CD4-positive, alpha-beta T cell treated with Interferon alpha-2 for 1 hour (primary cell): ENCODE data around the gene RASGRP4.
"Not testable (repeated sequence)": the region's sequence is repeated elsewhere in the genome, so short reads cannot be mapped to it uniquely, and the experiment has no call there.

Source experiments
- DNase-seq, 2 donors: peaks; one replicate each; pipeline ENCODE4 v3.0.0-alpha.2; 2020 to 2022

The RASGRP4 gene

DNA sequence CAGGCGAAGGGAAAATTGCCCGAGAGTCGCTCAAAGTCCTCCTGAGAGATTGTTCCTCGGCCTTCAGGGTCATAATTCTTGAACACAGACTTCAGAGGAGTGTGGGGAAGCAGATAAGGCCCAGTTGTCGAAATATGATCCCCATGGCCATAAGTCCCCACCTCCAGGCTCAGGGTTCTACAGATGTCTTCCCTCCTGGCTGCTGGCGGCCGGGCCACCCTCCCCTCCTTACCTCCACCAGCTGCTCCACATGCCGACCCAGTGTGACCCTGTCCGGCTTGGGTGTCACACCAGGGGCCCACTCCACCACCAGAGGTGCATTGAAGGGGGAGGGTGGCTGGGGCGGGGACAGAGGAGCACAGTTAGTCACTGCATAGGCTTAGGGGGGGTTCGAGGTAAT is 13.1 kb downstream of the RASGRP4 start:
- DNase-seq: no peak

DNA sequence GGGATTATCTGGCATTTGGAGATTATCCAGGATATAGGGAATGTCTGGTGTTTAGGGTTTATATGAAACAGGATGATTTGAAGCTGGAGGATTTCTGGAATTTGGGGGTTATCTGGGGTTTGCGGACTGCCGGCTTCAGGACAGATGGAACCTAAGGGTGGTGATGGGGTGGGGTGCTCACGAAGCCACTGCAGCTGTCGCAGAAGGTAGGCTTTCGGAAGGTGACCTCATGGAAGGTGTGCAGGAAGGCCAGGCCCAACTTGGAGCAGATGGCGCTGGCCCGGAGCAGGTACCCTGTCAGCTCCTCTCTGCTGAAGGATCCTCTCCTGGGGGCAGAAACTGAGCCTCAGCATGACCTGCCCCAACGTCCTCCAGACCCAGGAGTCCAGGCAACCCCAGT is 13.5 kb downstream of the RASGRP4 start:
- no peak for DNase-seq

DNA sequence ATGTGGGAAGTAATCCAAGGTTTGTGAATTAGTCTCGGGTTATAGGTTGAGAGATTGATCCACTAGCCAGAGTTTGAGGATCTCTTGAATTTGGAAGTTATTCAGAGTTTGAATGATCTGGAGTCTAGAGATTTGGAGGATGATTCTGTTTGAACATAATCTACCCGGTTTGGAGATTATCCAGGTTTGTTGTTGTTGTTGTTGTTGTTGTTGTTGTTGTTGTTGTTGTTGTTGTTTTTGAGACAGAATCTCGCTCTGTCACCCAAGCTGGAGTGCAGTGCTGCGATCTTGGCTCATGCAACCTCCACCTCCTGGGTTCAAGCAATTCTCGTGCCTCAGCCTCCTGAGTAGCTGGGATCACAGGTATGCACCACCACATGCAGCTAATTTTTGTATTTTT is 14.1 kb downstream of the RASGRP4 start:
- DNase-seq: not testable (repeated sequence)

DNA sequence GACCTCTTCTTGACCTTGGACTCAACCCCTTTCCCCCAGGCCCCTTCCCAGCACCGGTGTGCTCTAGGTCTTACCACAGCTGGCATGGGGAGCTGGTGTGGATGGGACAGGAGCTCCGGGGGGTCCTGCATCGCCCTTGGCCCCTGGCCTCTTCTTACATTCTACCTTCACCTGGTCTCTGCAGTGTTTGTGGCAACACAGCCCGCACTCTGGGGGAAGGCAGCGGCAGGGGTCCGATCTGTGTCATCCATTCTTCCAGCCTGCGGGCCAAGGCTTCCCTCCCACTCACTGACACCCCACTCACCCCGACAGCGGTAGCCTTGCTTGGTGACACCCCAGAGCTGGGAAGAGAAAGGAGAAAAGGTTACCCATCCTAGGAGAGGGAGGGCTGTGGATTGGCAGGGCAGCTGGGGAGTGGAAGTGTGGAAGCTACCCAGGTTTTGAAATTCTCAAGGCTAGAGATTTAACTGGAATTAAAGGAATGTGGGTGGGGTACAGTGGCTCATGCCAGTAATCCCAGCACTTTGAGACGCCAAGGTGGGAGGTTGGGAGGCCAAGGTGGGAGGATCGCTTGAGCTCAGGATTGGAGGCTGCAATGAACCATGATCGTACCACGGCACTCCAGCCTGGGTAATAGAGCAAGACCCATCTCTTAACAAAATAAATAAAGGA is 14.8 kb downstream of the RASGRP4 start:
- no peak for DNase-seq

DNA sequence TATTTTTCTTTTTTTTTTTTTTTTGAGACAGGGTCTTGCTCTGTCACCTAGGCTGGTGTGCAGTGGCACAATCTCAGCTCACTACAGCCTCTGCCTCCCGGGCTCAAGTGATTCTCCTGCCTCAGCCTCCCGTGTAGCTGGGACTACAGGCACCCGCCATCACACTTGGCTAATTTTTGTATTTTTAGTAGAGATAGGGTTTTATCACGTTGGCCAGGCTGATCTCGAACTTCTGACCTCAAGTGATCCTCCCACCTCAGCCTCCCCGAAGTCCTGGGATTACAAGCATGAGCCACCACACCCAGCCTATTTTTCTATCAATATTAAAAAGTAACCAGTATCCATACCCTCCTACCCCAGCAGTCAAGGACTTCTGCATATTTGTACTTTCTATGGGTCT is 15.6 kb downstream of the RASGRP4 start:
- not testable (repeated sequence) for DNase-seq

DNA sequence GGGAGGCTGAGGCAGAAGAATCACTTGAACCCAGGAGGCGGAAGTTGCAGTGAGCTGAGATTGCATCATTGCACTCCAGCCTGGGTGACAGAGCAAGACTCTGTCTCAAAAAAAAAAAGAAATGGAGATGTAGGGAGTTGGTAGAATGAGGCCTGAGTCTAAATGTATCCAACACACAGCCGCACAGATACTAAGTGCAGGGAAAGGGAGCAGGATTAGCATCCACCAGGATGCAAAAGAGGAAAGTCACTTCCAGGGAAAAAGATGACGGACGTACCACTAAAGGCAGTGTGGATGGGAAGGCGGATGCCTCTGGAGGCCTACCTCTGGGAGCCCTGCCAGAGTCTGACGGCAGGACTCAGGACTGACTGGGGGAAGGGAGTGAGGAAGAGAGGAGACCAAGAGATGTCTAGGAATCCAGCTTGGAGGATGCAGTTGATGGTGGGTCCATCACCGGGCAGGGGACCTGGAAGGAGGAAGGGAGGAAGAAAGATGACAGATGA is 16.3 kb downstream of the RASGRP4 start:
- no peak for DNase-seq

DNA sequence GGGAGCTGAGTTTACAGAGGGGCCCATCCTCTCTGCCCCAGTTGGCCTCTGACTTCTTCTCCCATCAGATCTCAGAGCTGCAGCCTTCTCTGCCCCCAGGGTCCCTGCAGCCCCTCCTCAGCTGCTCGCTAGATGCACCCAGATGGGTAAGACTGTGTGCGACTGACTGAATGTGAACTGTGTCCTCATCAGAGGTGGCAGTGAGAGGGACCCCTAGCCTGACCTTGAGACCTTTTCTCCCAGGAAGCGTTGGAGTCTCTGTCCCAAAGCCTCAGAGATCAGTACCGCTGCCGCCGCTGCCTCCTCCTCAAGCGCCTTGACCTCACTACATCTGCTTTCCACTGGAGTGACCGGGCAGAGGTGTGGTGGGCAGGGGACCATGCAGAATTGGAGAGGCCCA is 20.7 kb downstream of the RASGRP4 start:
- DNase-seq: no peak

DNA sequence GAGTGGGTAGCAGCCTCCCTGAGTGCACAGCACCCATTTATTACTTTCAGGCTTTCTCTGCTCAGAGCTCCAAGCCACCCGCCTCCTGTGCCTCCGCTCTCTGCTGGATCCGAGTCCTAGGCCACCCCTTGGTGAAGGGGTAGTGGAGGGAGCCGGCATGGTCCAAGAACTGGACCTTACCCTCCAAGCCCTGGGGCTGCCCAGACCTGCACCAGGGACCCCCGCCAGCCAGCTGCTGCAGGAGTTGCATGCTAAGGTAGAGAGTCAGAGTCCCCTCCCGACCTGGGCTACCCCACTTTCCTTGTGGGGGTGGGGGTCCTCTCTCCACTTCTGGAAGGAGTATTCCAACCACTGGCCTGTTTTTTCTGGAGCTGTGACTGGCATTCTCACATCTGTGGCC is 21.2 kb downstream of the RASGRP4 start:
- no peak for DNase-seq

DNA sequence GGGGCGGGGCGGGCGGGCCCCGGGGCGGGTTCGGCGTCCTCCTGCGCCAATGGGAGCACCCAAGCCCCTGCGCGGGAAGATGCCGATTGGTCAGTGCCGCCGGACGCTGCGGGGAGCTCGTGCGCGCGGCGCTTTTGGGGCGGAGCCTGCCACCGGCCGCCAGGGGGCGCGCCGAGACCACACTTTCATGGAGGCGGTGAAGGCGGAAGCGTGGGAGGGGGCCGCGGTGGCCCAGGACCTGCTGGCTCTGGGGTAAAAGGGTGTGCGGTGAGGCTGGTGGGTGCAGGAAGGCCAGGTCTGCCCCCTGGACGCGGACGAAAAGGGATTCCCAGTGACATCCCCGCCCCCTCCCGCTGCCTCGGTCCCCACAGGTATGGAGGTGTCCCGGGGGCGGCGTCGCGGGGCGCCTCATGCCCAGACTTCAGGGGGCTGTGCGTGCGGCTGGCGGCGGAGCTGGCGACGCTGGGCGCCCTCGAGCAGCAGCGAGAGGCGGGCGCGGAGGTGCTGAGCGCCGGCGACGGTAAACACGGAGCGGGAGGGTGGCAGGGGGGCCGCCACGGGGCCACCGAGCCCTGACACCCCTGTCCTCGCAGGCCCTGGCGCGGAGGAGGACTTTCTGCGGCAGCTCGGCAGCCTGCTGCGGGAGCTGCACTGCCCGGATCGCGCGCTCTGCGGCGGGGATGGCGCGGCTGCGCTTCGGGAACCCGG is 22.9 kb downstream of the RASGRP4 start, which contains the start of gene FAM98C:
Gene FAM98C, plus strand, starts transcription at position 127 of the 708 bp plus-strand sequence. Its CDS starts 61 bp downstream, at position 188.
- DNase-seq: peak; percentile 98 to 99

DNA sequence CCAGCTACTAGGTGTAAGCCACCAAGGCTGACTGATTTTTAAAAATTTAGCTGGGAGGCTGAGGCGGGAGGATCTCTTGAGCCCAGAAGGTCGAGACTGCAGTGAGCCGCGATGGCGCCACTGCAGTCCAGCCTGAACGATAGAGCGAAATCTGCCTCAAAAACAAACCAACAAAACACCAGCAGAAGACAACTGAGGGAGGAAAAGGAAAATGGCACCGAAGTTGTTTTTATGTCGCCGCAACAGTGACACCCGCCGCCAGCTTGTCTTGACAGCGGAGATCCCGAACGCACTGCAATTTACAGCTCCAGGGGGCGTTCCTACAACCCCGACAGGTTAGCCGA is 23.4 kb downstream of the RASGRP4 start:
- DNase-seq: no peak

DNA sequence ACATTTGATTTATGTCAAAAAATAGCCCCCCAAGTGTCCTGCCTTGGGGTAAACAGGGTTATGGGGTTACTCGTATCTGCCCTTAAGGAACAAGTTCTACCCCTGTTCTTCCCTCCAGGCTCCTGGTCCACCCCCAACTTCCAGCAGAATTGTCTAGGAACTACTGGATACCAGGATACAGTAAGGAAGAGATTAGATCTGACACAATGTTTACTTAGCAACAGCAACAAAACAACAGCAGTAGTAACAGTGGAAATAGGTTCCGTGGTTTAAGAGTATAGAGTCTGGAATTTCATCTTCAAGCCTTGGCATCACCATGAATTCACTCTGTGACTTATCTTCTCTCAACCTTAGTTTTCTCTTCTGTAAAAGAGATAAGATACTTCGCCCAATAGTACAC is 24.9 kb downstream of the RASGRP4 start:
- DNase-seq: no peak

DNA sequence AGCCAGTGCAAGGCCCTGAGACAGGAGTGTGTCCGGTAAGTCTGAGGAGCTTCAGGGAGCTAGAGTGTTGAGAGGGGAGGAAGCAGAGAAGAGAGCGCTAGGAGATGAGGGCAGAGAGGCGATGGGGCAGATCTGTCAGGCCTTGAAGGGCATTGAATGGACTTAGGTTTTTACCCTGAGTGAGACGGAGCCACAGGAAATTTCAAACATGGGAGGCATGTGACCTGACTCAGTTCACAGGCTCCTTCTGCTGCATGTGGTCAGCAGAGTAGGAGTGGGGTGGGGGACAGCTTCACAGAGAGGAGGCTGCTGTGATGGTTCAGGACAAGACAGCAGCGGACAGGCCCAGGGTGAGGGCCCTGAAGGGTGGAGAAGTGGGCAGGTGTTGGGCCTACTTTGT is 25.7 kb downstream of the RASGRP4 start:
- DNase-seq: no peak

DNA sequence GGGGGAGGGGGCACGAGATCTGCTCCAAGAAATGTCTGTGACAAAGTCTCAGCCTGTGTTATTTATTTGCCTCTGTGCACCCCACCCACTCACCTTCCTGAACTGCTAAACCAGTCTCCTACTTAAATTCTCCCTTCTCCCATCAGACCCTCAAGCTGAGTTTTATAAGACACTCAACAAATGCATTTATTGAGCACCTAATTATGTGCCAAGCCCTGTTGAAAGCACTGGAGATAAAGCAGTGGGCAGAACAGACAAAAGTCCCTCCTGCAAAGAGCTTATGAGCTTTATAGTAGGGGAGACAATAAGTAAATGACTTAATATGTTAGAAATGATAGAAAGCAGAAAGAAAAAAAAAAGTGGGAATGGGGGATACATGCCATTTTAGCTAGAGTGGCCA is 26.5 kb downstream of the RASGRP4 start:
- DNase-seq: no peak

DNA sequence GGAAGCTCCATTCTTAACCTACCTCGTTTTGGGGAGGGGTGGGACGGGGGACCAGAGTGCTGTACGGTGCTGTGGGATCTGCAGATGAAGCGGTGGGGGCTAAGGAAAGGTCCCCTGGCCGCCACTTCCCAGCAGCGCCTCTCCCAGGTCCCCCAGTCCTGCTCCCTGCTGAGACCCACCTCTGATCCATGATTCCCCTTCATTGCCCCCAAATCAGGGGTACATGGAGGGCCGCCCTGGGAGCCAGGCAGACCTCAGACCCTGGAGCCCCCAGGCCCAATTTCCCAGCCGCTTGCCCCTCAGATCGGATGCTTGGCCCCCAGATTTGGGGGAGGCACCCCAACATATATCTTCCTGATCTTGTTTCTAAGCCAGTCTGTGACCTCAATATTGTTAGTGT is 26.9 kb downstream of the RASGRP4 start:
- DNase-seq: no peak

DNA sequence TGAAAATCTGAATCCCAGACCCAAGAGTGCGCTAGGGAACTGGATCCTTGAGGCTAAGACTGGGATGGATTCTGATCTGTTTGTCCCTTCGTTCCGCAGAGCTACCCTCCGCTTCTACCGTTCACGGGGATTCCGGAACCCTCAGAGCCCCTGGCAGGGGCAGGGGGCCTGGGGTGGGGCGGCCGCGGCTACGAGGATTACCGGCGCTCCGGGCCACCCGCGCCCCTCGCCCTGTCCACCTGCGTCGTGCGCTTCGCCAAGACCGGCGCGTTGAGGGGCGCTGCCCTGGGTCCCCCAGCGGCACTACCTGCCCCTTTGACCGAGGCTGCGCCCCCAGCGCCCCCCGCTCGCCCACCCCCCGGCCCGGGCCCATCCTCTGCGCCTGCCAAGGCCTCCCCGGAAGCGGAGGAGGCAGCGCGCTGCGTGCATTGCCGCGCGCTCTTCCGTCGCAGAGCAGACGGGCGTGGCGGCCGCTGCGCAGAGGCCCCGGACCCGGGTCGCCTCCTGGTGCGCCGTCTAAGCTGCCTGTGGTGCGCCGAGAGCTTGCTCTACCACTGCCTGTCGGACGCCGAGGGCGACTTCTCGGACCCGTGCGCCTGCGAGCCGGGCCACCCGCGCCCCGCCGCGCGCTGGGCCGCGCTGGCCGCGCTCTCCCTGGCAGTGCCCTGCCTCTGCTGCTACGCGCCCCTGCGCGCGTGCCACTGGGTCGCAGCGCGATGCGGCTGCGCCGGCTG is 30.5 kb downstream of the RASGRP4 start:
- peak; percentile 14 to 46 for DNase-seq

DNA sequence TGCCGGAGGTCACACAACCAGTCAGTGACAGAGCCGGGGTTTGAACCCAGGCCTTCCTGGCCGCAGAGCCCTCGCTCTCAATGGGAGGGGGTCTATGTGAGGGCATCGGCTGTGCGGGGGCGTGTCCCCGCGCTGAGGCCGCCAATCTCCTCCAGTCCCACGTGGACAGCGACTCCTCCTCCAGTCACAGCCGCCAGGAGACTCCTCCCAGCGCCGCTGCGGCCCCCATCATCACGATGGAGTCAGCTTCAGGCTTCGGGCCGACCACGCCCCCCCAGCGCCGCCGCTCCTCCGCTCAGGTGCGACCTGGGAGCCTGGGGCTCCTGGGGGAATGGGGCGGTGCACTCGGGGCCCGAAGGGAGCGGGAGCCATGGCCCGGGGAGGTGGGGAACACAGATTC is 31.5 kb downstream of the RASGRP4 start:
- DNase-seq: peak; percentile 74 to 79

DNA sequence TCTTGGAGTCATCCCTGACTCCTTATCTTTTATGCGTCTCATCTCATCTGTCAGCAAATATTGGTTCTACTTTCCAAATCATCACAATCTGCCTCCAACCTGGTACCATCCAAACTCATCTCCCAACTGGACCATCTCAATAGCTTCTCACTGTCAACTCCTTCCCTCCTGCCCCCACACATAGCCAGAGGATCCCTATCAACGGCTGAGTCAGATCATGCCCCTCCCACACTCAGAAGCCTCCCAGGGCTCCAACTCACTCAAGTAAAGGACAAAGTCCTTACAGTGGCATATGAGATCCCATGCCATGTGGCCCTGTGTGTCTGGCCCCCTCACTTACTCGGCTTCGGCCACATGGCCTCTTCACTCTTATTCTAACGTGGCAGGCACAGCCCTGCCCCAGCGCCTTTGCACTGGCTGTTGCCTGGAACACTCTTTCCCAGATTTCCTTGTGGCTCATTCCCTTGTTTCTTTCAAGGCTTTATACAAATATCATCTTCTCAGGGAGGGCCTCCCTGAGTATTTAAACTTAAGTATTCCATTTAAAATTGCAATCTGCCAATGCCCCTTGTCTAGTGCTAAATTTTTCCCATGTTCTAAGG is 33.2 kb downstream of the RASGRP4 start:
- DNase-seq: no peak

DNA sequence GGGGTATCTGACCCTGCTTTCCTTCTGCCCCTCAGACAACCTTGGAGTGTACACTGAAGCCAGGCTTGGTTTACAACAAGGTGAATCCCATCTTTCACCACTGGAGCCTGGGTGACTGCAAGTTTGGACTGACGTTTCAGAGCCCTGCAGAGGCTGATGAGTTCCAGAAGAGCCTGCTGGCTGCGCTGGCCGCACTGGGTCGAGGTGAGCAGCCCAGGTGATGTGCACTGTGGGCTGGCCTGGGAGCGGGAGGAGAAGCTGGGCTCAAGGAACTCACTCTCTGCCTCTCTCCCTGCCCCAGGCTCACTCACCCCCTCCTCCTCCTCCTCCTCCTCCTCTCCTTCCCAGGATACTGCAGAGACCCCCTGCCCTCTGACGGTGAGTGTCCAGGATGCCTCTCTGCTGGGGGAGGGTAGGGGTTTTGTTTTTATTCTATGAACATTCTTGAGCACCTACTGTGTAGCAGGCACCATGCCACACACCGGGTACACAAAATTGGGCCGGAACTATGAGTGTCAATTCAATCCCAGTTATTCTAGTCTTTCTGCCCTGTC is 34.0 kb downstream of the RASGRP4 start:
- no peak for DNase-seq

DNA sequence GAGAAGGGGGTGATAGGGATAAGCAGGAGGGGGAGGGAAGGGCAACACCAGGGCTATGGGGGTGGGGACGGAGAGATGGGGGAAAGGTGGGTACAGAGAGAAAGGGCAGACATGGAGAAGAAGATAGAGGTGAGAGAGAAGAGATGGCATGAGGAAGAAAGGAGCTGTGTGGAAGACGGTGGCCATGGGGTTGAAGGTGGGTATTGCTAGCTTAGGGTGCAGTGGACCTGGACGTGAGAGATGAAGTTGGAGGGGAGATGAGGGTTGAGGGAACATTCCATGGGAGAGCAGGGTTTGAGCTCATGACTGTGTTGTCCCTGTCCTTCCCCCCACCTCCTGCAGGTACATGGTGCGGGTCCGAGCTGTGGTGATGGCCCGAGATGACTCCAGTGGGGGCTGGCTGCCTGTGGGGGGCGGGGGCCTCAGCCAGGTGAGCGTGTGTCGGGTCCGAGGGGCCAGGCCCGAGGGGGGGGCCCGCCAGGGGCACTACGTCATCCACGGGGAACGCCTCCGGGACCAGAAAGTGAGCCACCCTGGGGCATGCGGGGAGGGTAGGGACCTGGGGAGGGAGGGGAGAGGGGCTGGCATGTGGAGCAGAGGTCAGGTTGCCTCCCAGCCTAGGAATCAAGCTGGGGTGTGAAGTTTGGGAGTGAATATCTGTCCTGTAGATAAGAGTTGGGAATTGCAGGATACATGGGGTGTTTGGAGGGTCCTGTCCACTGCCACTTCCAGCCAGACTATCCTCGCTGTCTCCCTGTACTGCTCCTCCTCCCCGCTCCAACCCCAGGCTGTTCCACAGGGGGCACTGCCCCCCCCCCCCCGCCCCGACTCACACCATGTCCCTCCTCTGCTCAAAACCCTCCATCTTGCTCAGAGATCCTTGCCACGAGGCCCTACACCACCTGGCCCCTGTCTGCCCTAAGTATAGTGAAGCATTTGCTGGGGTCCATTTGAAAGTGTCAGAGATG is 35.8 kb downstream of the RASGRP4 start:
- no peak for DNase-seq

DNA sequence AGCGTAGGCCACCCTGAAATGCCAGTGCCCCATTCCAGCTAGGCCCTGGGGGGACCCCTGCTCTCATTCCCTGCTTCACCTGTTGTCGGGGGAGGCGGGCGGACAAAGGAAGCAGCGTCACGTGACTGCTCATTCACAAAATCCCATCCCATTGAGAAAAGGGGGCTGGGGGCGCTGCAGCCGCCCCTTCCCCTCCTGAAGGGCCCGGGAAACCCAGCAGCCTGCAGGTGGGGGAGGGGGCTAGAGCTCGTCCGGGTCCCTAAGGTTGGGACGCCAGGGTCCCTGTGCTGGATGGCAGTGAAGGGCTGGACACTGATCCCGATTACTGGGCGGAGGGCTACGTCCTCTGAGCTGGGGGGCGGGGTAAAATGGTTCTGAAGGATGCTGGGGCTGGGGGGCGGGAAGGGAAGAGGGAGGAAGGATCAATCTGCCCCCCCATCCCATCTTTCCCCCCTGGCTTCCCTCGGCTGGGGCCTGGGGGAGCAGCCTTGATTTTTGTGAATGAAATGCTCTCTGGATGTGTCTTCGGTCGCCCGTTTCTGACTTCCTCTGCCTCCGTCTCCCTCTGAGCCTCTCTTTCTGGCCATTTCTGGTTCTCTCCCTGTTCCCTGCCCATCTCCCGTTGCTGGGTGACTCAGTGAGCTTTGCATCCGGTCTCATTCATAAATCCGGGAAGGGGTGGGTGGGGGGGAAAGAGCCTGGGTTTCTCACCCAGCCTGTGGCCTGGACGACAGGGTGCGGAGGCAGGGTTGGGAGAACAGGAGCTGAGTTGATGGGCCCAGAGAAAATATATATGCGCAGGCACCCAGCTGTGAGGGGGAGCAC is 36.7 kb downstream of the RASGRP4 start:
- no peak for DNase-seq
